NCI-H774 (cell line): ENCODE results near the gene ZBTB44.
"Not testable (repeated sequence)": the region's sequence is repeated elsewhere in the genome, so short reads cannot be mapped to it uniquely, and the experiment has no call there.

ENCODE experiments used
- DNase-seq: peaks from one replicate; lab custom pipeline; 2025; lab: John Stamatoyannopoulos, UW

Gene ZBTB44, protein sequence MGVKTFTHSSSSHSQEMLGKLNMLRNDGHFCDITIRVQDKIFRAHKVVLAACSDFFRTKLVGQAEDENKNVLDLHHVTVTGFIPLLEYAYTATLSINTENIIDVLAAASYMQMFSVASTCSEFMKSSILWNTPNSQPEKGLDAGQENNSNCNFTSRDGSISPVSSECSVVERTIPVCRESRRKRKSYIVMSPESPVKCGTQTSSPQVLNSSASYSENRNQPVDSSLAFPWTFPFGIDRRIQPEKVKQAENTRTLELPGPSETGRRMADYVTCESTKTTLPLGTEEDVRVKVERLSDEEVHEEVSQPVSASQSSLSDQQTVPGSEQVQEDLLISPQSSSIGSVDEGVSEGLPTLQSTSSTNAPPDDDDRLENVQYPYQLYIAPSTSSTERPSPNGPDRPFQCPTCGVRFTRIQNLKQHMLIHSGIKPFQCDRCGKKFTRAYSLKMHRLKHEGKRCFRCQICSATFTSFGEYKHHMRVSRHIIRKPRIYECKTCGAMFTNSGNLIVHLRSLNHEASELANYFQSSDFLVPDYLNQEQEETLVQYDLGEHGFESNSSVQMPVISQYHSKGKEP

DNA sequence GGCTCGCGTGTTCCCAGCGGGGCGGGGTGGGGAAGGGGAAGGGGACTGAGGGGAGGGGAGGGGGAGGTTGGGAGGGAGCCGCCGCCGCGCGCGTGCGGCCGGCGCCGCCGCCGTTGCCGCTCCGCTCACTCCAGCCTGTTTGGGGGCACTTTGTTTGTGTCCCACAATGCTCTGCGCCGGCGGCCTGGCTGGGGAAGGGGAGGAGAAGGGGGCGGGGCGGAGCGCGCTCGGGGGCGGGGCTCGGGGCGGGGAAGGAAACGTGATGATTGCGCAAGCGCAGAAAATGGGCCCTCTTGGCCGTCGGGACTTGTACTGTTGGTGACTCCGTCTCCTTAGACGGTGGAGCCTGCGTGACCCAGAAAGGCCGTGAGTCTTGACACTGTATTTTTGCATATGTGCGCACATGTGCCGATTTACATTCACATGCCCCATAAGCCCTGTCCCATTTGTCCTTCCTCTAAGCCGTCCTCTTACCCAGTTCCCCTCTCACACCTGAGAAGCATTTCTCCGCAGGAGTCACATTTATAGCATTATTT lies at the start of gene ZBTB44:
TSS of gene ZBTB44 (minus strand) at position 168 of the 536 bp plus-strand sequence. CDS start 53,044 bp downstream, outside the sequence.
- peak; percentile 82 for DNase-seq

DNA sequence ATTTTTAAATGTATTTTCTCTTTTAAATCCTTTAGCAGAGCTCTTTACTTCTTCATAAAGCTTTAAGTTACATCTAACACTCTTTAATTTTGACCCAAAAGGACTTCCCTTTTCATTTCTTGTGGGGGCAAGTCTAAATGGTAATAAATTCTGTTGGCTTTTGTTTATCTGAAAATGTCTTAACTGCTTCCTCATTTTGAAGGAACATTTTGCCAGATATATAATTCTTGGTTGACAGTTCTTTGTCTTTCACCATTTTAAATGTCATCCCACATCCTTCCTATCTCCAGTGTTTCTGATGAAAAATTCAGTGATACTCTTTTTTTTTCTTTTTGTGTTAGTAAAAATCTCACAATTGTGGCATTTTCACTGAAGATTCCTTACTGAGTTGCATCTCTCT lies 44.7 kb upstream of the ZBTB44 start:
- no peak for DNase-seq

DNA sequence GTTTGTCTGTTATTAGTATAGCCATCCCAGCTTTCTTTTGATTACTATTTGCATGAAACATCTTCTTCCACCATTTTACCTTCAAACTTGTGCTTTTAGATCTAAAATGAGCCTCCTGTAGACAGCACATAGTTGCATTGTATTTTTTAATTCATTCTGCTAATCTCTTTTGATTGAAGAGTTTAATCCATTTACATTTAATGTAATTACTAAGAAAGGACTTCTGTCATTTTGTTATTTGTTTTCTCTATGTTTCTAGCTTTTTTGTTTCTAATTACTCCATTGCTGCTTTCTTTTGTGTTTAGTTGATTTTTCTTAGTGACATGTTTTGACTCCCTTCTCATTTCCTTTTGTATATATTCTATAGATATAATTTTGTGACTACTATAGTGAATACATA lies 43.7 kb upstream of the ZBTB44 start:
- no peak for DNase-seq

DNA sequence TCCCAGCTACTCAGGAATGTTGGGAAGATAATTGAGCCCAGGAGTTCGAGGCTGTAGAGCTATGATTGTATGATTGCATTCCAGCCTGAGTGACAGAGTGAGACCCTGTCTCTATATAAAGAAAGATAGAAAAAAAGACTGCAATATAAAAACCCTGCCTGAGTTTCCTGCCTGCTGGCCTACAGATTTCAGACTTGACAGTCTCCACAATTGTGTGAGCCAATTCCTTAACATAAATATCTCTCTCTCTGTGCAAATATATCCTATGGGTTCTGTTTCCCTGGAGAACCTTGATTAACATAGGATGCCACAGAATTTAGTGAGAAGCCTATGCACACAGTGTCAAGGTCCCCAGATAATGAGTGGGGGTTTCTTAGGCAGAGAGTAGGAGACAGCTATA lies 32.5 kb upstream of the ZBTB44 start:
- no peak for DNase-seq

DNA sequence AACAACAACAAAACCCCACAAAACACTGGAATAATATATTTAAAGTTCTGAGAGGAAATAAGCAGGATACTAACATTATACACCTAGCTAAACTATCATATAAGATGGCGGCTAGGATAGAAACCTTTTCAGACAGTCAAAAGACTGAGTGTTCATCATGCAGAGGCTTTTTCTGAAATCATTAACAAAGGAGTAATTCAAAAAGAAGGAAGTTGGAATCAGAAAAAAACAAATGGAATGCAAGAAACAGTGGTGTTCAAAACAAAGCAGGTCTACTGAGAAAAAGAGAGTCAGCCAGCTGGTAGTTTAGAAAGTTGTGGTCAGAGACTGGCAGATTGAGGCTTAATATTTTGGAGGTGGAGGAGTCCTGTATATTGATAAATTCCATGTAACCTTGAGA lies 30.1 kb upstream of the ZBTB44 start:
- no peak for DNase-seq

DNA sequence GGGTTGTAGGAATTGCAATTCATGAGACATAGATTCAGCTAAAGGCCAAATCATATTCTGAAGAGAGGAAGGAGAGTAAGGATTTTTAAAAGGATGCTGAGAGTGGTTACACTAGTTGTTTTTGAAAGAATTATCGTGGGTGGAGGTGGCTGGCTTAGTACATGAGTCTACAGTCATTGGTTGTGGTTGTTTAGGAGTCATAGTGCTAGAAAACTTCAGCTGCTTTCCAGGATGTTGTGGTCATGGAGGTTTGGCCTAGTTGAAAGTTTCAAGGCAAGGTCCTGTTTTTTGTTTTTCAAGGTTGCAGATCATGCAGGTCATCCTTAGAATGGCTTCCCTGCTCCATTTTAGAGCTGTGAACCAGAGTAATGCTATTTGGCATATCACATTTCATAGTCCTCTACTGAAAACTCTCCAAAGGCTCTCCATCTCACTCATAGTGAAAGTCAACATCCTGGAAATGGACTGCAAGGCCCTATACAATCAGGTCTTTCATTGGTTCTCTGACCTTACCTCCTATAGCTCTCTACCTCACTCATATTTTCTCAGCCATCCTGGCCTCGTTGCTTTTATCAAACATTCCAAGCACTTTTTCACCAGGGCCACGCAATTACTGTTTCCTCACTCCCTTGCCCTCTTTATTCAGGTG lies 26.1 kb upstream of the ZBTB44 start:
- no peak for DNase-seq

DNA sequence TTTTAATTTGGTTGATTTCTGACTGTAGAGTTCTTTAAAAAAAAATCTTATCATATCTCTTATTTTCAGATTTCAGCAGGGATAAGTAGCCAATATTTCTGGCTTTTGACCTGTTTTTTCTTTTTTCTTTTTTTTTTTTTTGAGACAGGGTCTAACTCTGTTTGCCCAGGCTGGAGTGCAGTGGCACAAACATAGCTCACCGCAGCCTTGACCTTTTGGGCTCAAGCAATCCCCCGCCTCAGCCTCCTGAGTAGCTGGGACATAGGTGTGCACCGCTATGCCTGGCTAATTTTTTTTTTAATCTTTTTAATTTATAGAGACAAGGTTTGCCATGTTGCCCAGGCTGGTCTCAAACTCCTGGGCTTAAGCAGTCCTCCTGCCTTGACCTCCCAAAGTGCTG lies 23.9 kb upstream of the ZBTB44 start:
- no peak for DNase-seq

DNA sequence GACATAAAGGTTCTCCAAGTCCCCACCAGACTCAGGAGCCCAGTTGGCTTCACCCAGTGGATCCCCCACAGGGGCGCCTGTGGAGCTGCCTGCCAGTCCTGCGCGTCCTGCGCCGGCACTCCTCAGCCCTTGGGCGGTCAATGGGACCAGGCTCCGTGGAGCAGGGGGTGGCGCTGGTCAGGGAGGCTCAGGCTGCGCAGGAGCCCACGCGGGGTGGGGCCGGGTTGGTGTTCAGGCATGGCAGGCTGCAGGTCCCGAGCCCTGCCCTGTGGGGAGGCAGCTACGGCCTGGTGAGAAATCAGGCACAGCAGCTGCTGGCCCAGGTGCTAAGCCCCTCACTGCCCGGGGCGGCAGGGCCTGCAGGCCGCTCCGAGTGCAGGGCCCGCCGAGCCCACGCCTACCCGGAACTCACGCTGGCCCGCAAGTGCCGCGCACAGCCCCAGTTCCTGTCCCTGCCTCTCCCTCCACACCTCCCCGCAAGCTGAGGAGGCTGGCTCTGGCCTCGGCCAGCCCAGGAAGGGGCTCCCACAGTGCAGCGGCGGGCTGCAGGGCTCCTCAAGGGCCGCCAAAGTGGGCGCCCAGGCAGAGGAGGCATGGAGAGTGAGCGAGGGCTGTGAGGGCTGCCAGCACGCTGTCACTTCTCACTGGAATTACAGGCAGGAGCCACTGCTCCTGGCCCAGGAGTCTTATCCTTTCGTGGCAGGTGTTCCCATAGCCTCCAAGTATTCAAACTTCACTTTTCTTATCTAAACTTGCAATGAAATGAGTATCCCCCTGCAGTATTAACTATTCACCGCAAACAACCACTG lies 22.8 kb upstream of the ZBTB44 start:
- no peak for DNase-seq

DNA sequence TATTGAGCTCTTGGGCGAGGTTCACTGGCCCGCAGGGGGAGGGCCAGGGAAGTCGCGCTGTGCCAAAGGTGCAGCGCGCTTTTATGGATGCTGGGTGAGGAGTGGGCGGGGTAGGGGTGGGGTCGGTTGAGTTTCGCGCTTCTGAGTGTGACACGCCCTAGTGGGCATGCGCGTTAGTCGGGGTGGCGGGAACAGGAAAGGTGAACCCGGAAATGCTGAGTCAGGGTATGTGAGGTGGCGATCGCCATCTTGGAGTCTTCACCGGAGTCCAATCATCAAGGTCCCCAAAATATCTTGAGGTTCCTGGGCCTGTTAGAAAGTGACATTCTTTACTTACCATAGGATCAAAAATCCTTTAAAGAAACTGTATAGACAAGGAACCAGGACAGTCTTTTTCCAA lies 16.7 kb upstream of the ZBTB44 start:
- DNase-seq = not testable (repeated sequence)

DNA sequence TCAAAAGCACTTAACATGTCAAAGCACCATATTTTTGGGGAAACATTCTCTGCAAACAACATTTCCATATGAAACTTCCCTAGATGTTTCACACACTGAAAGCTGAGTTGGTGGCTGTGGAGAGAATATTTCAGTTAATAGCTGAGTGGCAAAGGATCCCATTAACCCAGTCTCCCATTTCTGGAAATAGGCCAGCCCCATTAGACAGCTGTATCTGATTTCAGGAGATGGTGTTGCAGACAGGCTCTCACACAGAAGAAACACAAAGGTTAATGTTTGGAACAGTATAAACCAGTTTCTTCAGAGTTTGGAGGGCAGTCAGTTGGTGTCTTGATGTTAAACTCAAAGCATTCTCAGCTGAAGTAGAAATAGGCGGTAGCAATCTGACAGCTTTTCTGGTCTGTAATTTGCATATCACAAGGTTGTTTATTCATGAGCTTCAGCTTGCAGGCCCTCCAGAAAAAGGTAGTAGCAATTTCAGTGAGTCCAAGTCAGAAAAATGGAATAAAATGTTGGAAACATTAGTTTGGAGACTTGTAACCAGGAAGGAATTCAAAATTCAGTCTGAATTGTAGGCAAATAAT lies 15.5 kb upstream of the ZBTB44 start:
- peak; percentile 19 for DNase-seq

DNA sequence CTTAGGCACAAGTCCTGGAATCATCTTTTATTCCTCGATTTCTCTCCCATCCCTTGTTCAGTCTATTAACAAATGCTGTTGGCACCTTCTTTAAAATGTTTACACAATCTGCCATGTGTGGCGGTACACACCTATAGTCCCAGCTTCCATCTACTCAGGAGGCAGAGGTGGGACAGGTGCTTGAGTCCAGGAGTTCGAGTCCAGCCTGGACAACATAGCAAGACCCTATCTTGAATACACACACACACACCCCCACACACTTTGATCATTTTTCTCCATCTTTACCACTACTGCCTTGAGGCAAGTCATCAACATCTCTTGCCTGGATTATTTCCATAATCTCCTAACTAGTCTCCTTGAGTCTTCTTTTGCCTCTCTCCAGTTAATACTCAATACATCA lies 13.7 kb upstream of the ZBTB44 start:
- DNase-seq = no peak

DNA sequence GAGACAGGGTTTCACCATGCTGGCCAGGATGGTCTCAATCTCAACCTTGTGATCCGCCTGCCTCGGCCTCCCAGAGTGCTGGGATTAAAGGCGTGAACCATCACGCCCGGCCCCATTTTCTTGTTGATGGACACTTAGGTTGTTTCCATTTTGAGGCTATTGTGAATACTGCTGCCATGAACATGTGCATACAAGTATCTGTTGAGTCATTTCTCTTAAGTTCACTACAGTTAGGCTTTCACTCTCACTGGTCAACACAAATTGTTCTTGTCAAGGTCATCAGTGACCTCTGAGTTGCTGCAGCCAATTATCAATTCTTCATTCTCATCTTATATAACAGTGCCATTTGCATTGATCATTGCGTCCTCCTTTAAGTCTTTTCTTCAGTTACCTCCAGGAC lies 13.0 kb upstream of the ZBTB44 start:
- DNase-seq = no peak

DNA sequence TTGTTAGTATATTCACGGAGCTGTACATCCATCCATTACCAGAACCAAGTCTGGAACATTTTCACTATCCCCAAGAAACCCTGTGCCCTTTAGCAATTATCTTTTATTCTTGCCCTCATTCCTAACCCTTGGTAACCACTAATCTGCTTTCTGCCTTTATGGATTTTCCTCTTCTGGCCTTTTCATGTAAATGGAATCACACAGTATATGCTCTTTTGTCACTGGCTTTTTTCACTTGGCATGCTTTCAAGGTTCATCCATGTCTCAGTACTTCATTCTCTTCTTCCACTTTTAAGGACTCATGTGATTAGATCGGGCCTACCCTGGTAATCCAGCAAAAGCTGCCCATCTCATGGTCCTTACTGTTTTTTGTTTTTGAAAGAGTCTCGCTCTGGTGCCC lies 11.0 kb upstream of the ZBTB44 start:
- DNase-seq = no peak

DNA sequence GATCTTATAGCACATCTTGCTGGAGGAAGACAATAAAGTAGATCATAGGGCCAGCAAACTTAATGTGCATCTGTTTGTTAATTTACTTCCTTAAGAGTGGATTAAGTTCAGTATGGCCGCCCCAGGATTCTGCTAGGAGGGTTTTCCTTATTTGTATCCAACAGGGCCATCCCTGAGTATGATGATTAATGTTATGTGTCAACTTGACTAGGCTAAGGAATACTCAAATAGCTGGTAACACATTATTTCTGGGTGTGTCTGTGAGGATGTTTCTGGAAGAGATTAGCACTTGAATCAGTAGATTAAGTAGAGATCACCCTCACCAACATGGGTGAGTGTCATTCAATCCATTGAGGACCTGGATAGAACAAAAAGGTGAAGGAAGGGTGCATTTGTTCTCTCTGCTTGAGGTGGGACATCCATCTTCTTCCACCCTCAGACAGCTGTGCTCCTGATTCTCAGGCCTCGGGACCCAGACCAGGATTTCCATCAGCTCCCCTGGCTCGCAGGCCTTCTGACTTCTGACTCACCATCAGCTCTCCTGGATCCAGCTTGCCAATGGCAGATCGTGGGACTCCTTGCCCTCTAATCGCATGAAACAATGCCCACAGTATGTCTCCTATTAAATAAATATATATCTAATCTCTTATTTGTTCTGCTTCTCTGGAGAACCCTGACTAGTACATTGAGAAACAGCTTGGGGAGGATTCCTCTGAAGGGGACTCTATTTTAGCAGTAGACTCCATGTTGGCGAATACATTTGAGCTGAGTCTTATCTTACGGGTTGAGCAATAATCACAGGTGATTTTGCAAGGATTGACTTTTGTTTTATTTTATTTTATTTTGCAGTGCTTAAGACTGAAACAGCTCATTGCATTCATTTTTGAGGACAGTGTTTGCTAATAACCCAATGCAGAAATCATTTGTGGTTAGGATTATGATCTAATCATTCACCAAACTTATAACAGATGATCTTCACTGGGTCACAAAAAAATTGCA lies 9.0 kb upstream of the ZBTB44 start:
- DNase-seq = no peak

DNA sequence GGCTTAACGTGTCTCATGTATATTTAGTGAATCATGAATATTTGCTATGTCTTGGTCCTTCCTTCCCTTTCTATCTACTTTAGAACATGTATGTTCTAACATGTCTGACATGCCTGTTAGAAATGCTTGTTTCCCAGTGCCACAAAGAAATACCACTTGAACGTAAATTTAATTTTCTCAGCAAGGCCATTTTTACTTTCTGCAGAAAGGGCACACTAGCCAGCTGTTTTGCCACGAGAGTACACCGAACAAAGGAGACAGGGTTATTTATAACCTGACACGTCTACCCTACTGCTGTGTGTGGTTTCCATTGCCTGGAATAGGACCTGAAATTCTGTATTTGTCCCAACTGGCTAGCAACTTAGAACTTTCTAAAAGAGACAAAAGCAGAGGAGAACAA lies 7.4 kb upstream of the ZBTB44 start:
- DNase-seq = no peak

DNA sequence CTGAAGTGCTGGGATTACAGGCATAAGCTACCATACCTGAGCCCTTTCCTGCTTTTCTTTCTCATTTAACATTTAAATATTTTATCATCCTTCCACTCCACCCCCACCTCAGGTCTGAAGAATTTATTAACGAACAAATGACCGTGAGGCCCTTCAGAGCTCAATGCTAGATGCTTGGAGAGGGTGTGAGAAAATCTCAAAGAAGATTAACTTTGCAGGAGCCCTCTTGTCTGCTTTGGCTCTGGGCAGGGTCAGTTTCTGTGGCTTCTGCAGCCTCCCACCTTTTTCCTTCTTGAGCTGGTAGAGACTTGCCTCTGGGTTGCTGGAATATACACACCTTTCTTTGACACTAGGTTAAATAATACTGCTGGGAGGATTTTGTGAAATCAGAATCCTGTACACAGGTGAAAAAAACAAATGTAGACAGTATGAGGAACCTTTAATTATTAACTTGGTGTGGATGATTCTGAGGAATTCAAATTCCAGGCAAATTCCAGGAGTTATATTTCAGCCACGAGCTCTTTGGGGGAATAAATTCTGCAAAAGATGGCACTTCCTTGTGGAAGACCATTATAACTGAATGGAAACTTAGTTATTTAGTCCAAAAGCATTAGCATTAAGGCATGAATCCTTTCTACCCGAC lies 3.4 kb upstream of the ZBTB44 start:
- no peak for DNase-seq

DNA sequence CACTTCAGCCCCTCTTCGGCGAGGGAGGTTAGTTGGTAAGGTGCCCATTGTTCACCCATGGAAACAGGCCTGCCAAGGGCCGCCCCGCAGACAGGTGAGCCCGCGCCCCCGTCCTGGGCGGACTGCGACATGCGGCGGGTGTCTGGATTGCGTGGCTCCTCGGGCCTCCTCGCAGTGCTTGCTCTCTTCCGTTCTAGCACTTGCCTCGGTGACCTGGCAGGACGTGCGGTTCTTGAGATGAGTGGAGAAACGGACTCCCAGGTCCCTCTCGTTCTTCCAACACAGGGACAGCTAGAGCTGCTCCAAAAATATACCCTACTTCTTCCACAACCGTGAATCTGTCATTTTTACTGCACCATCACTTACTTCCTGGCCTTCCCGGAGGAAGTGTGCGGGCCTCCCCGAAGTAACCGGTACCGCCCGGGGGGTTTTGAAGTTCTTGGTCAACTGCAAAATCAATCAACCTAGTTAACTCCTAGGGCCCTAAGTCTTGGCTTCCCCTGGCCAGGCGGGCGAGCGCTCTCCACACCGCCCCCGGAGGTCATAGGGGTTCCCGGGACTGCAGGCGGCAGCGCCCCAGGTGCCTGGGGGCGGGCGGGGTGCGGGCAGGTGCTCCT lies 745 bp upstream of the ZBTB44 start:
- DNase-seq = peak; percentile 43

DNA sequence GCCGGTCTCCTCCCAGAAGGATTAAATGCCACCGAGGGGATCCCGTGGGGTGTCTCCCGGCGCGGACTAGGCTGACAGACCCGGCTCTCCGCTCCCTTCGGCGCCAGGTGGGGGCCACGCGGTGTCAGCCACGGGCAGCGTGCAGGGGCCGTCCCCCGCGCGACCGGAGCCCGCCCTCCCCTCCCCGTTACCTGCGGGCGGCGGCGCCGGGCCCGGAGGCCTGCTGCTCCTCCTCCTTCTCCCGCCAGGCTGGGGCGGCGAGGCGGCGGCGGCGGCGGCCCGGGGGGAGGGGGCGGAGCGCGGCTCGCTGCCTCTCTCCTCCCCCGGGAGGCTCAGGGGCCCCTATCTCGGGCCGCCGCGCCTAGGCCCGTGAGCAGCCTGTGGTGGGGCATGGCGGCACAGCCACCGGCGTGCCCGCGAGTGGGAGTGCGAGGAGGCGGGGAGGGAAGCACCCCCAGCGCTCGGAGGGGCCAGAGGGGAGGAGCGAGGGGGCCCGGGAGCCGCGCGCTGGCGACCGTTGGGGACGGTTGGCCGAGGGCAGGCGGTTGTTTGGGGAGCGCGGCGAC lies 450 bp downstream of the ZBTB44 start:
- DNase-seq = peak; percentile 77
